Mesenchymal stem cell (in vitro differentiated cells and primary cell): ENCODE data around the gene BRCA2.
A peak's percentile ranks its signal among the peaks of the same experiment; 100 is the strongest.

Source experiments
- DNase-seq: peaks from one replicate; pipeline ENCODE4 v3.0.0-alpha.2; 2013
- H2AFZ ChIP-seq: one replicate; pipeline ENCODE4 v1.6.1; 2013; ENCODE audit warnings: low read depth, mild to moderate bottlenecking, control low read depth, inconsistent platforms, low read length, moderate library complexity
- H2AK5ac ChIP-seq: 2 replicates; pipeline ENCODE4 v1.6.1; 2013; ENCODE audit warnings: low read length, moderate library complexity, mild to moderate bottlenecking, inconsistent platforms; ENCODE audit not compliant: severe bottlenecking
- H2BK120ac ChIP-seq: one replicate; pipeline ENCODE4 v1.6.1; 2013; ENCODE audit warnings: low read depth, mild to moderate bottlenecking, inconsistent platforms, low read length, moderate library complexity
- H2BK12ac ChIP-seq, 2 experiments: one replicate each; pipeline ENCODE4 v1.6.1; 2013; ENCODE audit warnings: inconsistent platforms in 2 of 2, low read length in 2 of 2, mild to moderate bottlenecking in 2 of 2, moderate library complexity in 2 of 2, control low read depth in 1 of 2
- H2BK15ac ChIP-seq: one replicate; pipeline ENCODE4 v1.6.1; 2013; ENCODE audit warnings: mild to moderate bottlenecking, low read depth, inconsistent platforms; ENCODE audit not compliant: poor library complexity, severe bottlenecking
- H2BK5ac ChIP-seq: 2 replicates; pipeline ENCODE4 v1.6.1; 2013; ENCODE audit warnings: low read depth, mild to moderate bottlenecking, low read length, control low read depth, inconsistent platforms; ENCODE audit not compliant: poor library complexity, severe bottlenecking
- H3K14ac ChIP-seq, 2 experiments: one replicate each; pipeline ENCODE4 v1.6.1; 2013; ENCODE audit warnings: inconsistent platforms in 2 of 2, low read length in 2 of 2, control low read depth in 1 of 2, mild to moderate bottlenecking in 1 of 2, moderate library complexity in 1 of 2
- H3K18ac ChIP-seq, 2 experiments: one replicate each; pipeline ENCODE4 v1.6.1; 2013; ENCODE audit warnings: inconsistent platforms in 2 of 2, low read length in 2 of 2, control low read depth in 1 of 2, low read depth in 1 of 2, mild to moderate bottlenecking in 1 of 2
- H3K23ac ChIP-seq, 2 experiments: one replicate each; pipeline ENCODE4 v1.6.1; 2013; ENCODE audit warnings: inconsistent platforms in 2 of 2, low read length in 2 of 2, mild to moderate bottlenecking in 2 of 2, moderate library complexity in 2 of 2, control low read depth in 1 of 2
- H3K27ac ChIP-seq: 2 replicates; pipeline ENCODE4 v1.5.1; 2013; ENCODE audit warnings: mild to moderate bottlenecking, moderate library complexity, low read length, control low read depth, inconsistent platforms; ENCODE audit not compliant: poor library complexity, severe bottlenecking
- H3K27me3 ChIP-seq, 2 experiments: 2 replicates each; pipeline versions ENCODE4 v1.6.1 to v1.7.0; 2013; ENCODE audit warnings: low read length in 2 of 2, mild to moderate bottlenecking in 2 of 2, moderate library complexity in 2 of 2, control low read depth in 1 of 2, inconsistent platforms in 1 of 2; ENCODE audit not compliant: control insufficient read depth in 1 of 2, insufficient read depth in 1 of 2
- H3K36me3 ChIP-seq, 2 experiments: 2 replicates each; pipeline versions ENCODE4 v1.6.1 to v1.7.0; 2013; ENCODE audit warnings: low read length in 2 of 2, control low read depth in 1 of 2, inconsistent platforms in 1 of 2, low read depth in 1 of 2, mild to moderate bottlenecking in 1 of 2; ENCODE audit not compliant: insufficient read depth in 2 of 2, control insufficient read depth in 1 of 2
- H3K4ac ChIP-seq, 2 experiments: one replicate each; pipeline ENCODE4 v1.6.1; 2013; ENCODE audit warnings: inconsistent platforms in 2 of 2, low read length in 2 of 2, mild to moderate bottlenecking in 2 of 2, moderate library complexity in 2 of 2, control low read depth in 1 of 2, low read depth in 1 of 2
- H3K4me1 ChIP-seq: 2 replicates; pipeline ENCODE4 v1.6.1; 2013; ENCODE audit warnings: low read depth, low read length, control low read depth; ENCODE audit not compliant: control insufficient read depth, insufficient read depth
- H3K4me2 ChIP-seq: 2 replicates; pipeline ENCODE4 v1.6.1; 2013; ENCODE audit warnings: low read length, mild to moderate bottlenecking, inconsistent platforms; ENCODE audit not compliant: poor library complexity, severe bottlenecking
- H3K4me3 ChIP-seq, 2 experiments: 2 replicates each; pipeline versions ENCODE4 v1.5.1 to v1.7.0; 2013; ENCODE audit warnings: low read length in 2 of 2, mild to moderate bottlenecking in 2 of 2, control low read depth in 1 of 2, low read depth in 1 of 2; ENCODE audit not compliant: insufficient read depth in 1 of 2
- H3K79me1 ChIP-seq: replicated peaks from 2 replicates; pipeline ENCODE4 v1.6.1; 2013; ENCODE audit warnings: mild to moderate bottlenecking, control low read depth, low read length, inconsistent platforms; ENCODE audit not compliant: poor library complexity, severe bottlenecking
- H3K9ac ChIP-seq: 2 replicates; pipeline ENCODE4 v1.7.0; 2013; ENCODE audit warnings: mild to moderate bottlenecking, low read length, moderate library complexity
- H3K9me3 ChIP-seq: 2 replicates; pipeline ENCODE4 v1.7.0; 2013; ENCODE audit warnings: mild to moderate bottlenecking, low read length; ENCODE audit not compliant: control insufficient read depth
- H4K8ac ChIP-seq: one replicate; pipeline ENCODE4 v1.6.1; 2013; ENCODE audit warnings: inconsistent platforms, mild to moderate bottlenecking, low read length, moderate library complexity
- H4K91ac ChIP-seq: one replicate; pipeline ENCODE4 v1.6.1; 2013; ENCODE audit warnings: mild to moderate bottlenecking, low read length, inconsistent platforms
- WGBS: methylation state at CpG from one replicate; pipeline ENCODE4 v1.1.7; 2013; ENCODE audit warnings: mixed read lengths; 5-methylcytosine and 5-hydroxymethylcytosine counted together

The BRCA2 gene

DNA sequence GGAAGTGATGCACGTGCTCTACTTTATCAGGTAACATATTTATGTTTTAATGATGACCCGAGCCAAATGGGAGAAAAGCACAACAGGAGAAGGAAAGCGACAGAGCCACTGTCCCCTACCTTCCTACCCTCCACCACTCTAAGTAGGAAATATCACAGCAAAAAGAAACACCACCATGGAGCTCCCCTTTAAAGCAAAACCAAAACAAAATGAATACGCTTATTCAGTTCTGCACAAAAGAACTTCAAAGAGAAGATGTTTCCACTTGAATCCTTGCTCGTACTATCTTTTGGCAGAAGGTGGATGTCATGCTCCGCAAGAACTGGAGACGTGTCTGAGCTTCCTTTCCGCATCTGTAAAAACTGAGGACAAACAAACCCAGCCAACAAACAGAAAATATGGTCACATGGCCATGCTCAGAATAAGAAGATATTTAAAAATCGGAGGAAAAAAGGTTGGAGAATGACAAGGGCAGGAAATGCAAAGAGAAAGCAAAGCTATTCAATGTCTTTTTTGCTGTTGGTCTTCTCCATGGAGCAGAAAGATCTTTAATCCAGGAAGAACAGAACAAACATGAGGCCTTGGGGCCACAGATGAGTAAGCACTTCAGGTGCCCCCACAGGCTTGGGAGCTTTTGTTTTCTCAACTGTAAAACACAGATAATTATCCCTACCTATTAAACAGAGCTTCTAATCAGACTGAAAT, 93.1 kb downstream of the BRCA2 start:
- Histone ChIP-seq H3K9ac (no peak overlapping the region), H2BK5ac (no peak overlapping the region), H2AK5ac (no peak overlapping the region), H4K8ac (no peak overlapping the region), H3K79me1 (no peaks in the 10 kb centered on the region), H3K18ac (no peak overlapping the region), H2BK12ac (no peak overlapping the region), H3K4me3 (no peak overlapping the region), H4K91ac (no peak overlapping the region), H3K27ac (no peak overlapping the region), H3K9me3 (no peaks in the 10 kb centered on the region), H3K4ac (no peak overlapping the region), H2BK15ac (no peak overlapping the region), H3K36me3 (peaks cover 0 to 8% of the 10 kb centered on the region in 2 experiments), H3K23ac (no peak overlapping the region), H2BK120ac (no peak overlapping the region), H2AFZ (no peak overlapping the region), H3K27me3 (no peaks in the 10 kb centered on the region), H3K4me1 (peaks cover 5% of the 10 kb centered on the region), H3K4me2 (no peak overlapping the region), H3K14ac (no peak overlapping the region)
- whole genome bisulfite sequencing, result over 99% methylated on average over 9 of the region's 9 CpGs
- no peak for DNase-seq

GRCh38 chr13:32409001-32409313, 93.6 kb downstream of the BRCA2 start:
- no peak for DNase-seq
- Histone ChIP-seq H3K4ac (no peak overlapping the region), H2BK15ac (no peak overlapping the region), H3K79me1 (no peaks in the 10 kb centered on the region), H3K27ac (no peak overlapping the region), H3K14ac (no peak overlapping the region), H3K36me3 (peaks cover 0 to 3% of the 10 kb centered on the region in 2 experiments), H3K4me1 (peaks cover 5% of the 10 kb centered on the region), H3K27me3 (no peaks in the 10 kb centered on the region), H3K9me3 (no peaks in the 10 kb centered on the region), H3K9ac (peak overlapping the region; percentile 79), H3K23ac (no peak overlapping the region), H2BK120ac (no peak overlapping the region), H2AFZ (no peak overlapping the region), H3K4me3 (peak overlapping the region in 1 of 2 experiments; percentile 66), H4K91ac (no peak overlapping the region), H2AK5ac (no peak overlapping the region), H3K18ac (no peak overlapping the region), H2BK5ac (no peak overlapping the region), H2BK12ac (no peak overlapping the region), H4K8ac (no peak overlapping the region), H3K4me2 (no peak overlapping the region)
- no CpG with 5 or more reads among the region's 6 CpGs for WGBS

DNA sequence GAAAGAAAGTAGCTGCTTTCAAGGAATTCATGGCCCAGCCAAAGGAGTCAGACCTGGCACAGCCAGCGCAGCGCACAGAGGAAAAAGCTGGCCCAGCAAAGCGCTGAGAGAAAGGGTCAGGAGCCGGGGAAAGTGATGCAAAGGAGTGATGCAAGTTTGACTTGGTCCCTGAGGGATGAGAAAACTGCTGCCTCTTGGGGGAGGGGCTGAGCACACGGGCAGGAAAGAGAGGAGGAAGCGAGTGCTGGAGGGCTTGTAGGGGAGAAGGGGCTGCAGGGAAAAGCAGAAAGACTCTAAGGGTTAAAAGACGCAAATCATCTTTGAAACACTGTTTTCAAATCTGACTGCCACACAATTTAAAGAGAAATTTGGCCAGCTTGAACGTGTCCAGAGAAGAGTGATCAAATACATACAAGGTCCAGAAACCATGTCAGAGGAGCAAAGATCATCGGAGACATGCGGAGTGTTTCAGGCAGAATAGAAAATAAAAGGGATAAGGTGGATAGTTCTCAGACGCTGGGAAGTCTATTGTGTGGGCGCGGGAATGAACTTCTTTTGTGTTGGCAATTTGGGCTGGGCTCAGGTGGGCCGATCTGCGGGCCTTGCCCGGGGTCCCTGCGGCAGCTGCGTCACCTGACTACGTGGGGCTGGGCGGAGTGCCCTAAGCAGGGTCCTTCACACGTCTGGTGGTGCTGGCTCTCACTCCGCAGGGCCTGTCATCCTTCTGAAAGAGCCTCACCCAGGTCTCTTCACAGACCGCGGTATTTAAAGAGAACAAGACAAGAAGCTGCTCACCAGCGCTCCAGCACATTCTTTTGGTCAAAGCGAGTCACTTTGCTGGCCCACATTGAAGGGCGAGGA, 94.5 kb downstream of the BRCA2 start:
- Histone ChIP-seq H3K4me2 (peak overlapping the region; percentile 56), H4K91ac (no peak overlapping the region), H3K9ac (peak overlapping the region; percentile 79), H4K8ac (peak overlapping the region; percentile 82), H3K14ac (no peak overlapping the region), H3K9me3 (no peaks in the 10 kb centered on the region), H3K36me3 (no peaks in the 10 kb centered on the region), H2BK5ac (no peak overlapping the region), H2AFZ (peak overlapping the region; percentile 66), H2BK120ac (no peak overlapping the region), H3K4me3 (peak overlapping the region in 1 of 2 experiments; percentile 66), H3K4me1 (peaks cover 5% of the 10 kb centered on the region), H3K4ac (no peak overlapping the region), H3K23ac (no peak overlapping the region), H2BK15ac (peak overlapping the region; percentile 86), H2AK5ac (no peak overlapping the region), H3K27me3 (no peaks in the 10 kb centered on the region), H3K18ac (peak overlapping the region in 1 of 2 experiments; percentile 52), H3K27ac (no peak overlapping the region), H2BK12ac (peak overlapping the region in 1 of 2 experiments; percentile 74), H3K79me1 (no peaks in the 10 kb centered on the region)
- DNase-seq, result peak; percentile 73
- 13% methylated on average over 26 of the region's 27 CpGs for WGBS

DNA sequence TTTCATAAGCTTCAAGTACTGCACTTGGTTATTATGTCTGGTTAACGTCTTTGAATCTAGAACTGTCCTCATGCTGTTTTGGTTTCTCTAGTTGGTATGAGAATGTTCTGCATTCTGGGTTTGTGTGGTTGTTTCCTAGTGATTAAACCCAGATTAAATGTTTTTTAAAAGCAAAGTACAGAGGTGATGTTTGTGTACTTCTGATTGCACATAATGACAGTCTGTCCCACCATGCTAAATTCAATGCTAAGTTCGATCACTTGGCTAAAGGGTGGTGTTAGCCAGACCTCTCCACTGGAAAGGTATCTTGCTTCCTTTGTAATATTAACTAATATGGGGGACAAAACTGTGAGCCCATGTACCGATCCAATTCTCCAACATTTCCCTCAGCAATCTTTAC, 98.0 kb downstream of the BRCA2 start:
- Histone ChIP-seq H3K36me3 (no peaks in the 10 kb centered on the region), H3K4me3 (no peak overlapping the region), H3K4me1 (peaks cover 5% of the 10 kb centered on the region), H4K8ac (no peak overlapping the region), H4K91ac (no peak overlapping the region), H2AFZ (no peak overlapping the region), H3K27ac (no peak overlapping the region), H3K14ac (no peak overlapping the region), H2BK120ac (no peak overlapping the region), H2BK15ac (no peak overlapping the region), H3K23ac (no peak overlapping the region), H2BK12ac (no peak overlapping the region), H2AK5ac (no peak overlapping the region), H3K4ac (no peak overlapping the region), H3K27me3 (no peaks in the 10 kb centered on the region), H2BK5ac (no peak overlapping the region), H3K79me1 (no peaks in the 10 kb centered on the region), H3K9ac (no peak overlapping the region), H3K4me2 (no peak overlapping the region), H3K18ac (no peak overlapping the region), H3K9me3 (no peaks in the 10 kb centered on the region)
- 100% methylated on average over 2 of the region's 3 CpGs for WGBS
- DNase-seq, result no peak
